SU-DHL-6 (cell line): Measurements from ENCODE around the gene CDK7.

Source experiments
- CTCF ChIP-seq: fragments of 200-600 bp; sonication (generic); IDR thresholded peaks from one replicate; pipeline ENCODE4 v1.5.1; 2017; ENCODE audit warnings: antibody characterized with exemption, mild to moderate bottlenecking, low read length, moderate library complexity; ENCODE audit not compliant: insufficient read depth, poor library complexity, severe bottlenecking
- EZH2phosphoT487 ChIP-seq: fragments of 200-600 bp; sonication (generic), shearing (Covaris generic); conservative IDR thresholded peaks from 2 replicates; pipeline ENCODE4 v1.6.1; 2018; ENCODE audit warnings: mild to moderate bottlenecking, antibody characterized with exemption, low read length, moderate library complexity, mixed read lengths

GRCh38 chr5:69275563-69275962, 40.9 kb downstream of the CDK7 start:
- no peak for TF ChIP-seq CTCF
- TF ChIP-seq EZH2phosphoT487, result no peak
